Suprapubic skin (tissue), 4 donors: Measurements from ENCODE around the gene DUOX1. TPM values are rescaled to one million over a fixed set of nuclear protein-coding genes. Genes with fewer than 3 reads are reported as not detected.
A peak's percentile ranks its signal among the peaks of the same experiment; 100 is the strongest.
"Not testable (repeated sequence)": the region's sequence is repeated elsewhere in the genome, so short reads cannot be mapped to it uniquely, and the experiment has no call there.

ENCODE experiments used
- DNase-seq, 2 donors: peaks; one replicate each; pipeline ENCODE4 v3.0.0-alpha.2; 2019; ENCODE audit warnings: low spot score in 2 of 2
- H3K27ac ChIP-seq: fragments of 200-600 bp; sonication (generic); one replicate; pipeline ENCODE4 v1.5.1; 2019
- H3K27me3 ChIP-seq: fragments of 200-600 bp; sonication (generic); one replicate; pipeline ENCODE4 v1.5.1; 2019
- H3K36me3 ChIP-seq: fragments of 200-600 bp; sonication (generic); one replicate; pipeline ENCODE4 v1.5.1; 2019
- H3K4me1 ChIP-seq: fragments of 200-600 bp; sonication (generic); one replicate; pipeline ENCODE4 v1.5.1; 2019
- H3K4me3 ChIP-seq: fragments of 200-600 bp; sonication (generic); one replicate; pipeline ENCODE4 v1.5.1; 2019; ENCODE audit warnings: mild to moderate bottlenecking
- H3K9me3 ChIP-seq: fragments of 200-600 bp; sonication (generic); one replicate; pipeline ENCODE4 v1.5.1; 2019
- CTCF ChIP-seq, 2 donors: fragments of 200-600 bp in 1 of 2; fragments of 450-650 bp in 1 of 2; sonication (generic) in 1 of 2; IDR thresholded peaks; one replicate each; pipeline ENCODE4 v1.5.1; 2016 to 2019; ENCODE audit warnings: antibody characterized with exemption in 2 of 2, mild to moderate bottlenecking in 1 of 2, moderate library complexity in 1 of 2
- EP300 ChIP-seq: sonication (generic); formaldehyde crosslinking; IDR thresholded peaks from one replicate; pipeline ENCODE4 v1.6.1; 2017; ENCODE audit warnings: antibody characterized with exemption
- POLR2A ChIP-seq, 2 donors: fragments of 450-650 bp; IDR thresholded peaks; one replicate each; pipeline ENCODE4 v1.6.1; 2017; ENCODE audit warnings: antibody characterized with exemption in 2 of 2, mild to moderate bottlenecking in 2 of 2, moderate library complexity in 2 of 2
- POLR2AphosphoS5 ChIP-seq, 3 donors: sonication (generic); formaldehyde crosslinking; IDR thresholded peaks; one replicate each; pipeline ENCODE4 v1.6.1; 2017; ENCODE audit warnings: antibody characterized with exemption in 3 of 3
- WGBS: methylation state at CpG from one replicate; pipeline ENCODE4 v1.1.5; 2018; 5-methylcytosine and 5-hydroxymethylcytosine counted together
- total RNA-seq, 4 donors: library from RNA; depleted of rRNA; stranded (reverse); fragments of >200 nt; gene quantifications; one replicate each; pipeline ENCODE4 v1.1.0, GENCODE V29; 2016

DUOX1 gene
- total RNA-seq, 4 donors from 2014 or later = 87.2 to 246 (median 165) TPM

DNA sequence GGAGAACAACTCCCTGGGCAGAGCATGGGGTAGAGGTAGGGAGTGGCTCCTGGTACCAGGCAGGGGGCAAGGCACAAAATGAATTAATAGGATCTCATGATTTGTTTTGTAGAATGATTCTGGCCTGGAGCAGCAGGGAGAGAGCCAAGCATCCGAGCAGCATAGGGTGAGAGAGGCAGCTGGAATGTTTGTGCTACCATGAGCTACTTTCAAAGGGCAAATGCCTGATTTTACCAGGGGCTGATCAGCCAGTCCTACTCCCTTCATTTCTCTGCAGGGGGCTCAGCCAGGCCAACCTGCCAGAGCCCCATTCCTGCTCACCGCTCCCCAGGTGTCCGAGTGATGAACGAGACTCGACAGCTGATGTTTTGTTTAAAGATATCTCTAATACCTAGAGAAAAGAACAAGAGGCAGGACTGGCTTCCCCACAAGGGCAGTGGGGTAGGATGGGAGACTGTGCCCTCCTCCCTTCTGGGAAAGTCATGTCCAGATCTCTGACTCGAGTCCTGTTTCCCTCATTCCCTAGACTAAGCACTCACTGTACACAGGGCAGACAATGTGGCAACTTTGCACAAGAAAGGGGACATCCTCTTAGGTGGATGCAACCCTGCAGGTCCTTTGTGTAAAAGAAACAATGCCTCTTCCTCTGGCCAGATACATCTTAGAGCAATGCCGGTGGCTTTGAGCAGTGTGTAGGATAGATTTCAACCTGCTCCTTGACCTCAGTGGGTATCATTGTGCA lies 28.7 kb upstream of the DUOX1 start:
- WGBS = 83% methylated on average over 7 of the region's 7 CpGs
- Histone ChIP-seq H3K27me3 (no peaks in the 10 kb centered on the region), H3K36me3 (no peaks in the 10 kb centered on the region), H3K4me1 (no peaks in the 10 kb centered on the region), H3K27ac (no peak overlapping the region), H3K4me3 (no peak overlapping the region), H3K9me3 (no peaks in the 10 kb centered on the region)
- TF ChIP-seq EP300 (no peak), CTCF (IDR thresholded peaks at IDR 0.05) (no peak), POLR2A (IDR thresholded peaks at IDR 0.05) (no peak), POLR2AphosphoS5 (IDR thresholded peaks at IDR 0.05) (no peak)
- DNase-seq = no peak

- Histone ChIP-seq H3K4me1 (no peaks in the 10 kb centered on the region), H3K9me3 (no peaks in the 10 kb centered on the region), H3K4me3 (no peak overlapping the region), H3K36me3 (no peaks in the 10 kb centered on the region), H3K27me3 (peaks cover 2% of the 10 kb centered on the region), H3K27ac (no peak overlapping the region)
- DNase-seq = peak in 1 of 2 donors; percentile 41
- 91% methylated on average over 12 of the region's 12 CpGs for WGBS
- TF ChIP-seq CTCF (IDR thresholded peaks at IDR 0.05) (no peak), POLR2AphosphoS5 (IDR thresholded peaks at IDR 0.05) (no peak), POLR2A (IDR thresholded peaks at IDR 0.05) (no peak), EP300 (no peak)
Observed at GRCh38 chr15:45101749-45102148, 28.0 kb upstream of the DUOX1 start.

- TF ChIP-seq POLR2A (IDR thresholded peaks at IDR 0.05) (no peak), POLR2AphosphoS5 (IDR thresholded peaks at IDR 0.05) (no peak)
- Histone ChIP-seq H3K27ac (no peak overlapping the region), H3K27me3 (peaks cover 3% of the 10 kb centered on the region), H3K36me3 (no peaks in the 10 kb centered on the region), H3K4me3 (no peak overlapping the region), H3K9me3 (no peaks in the 10 kb centered on the region), H3K4me1 (no peaks in the 10 kb centered on the region)
- DNase-seq = peak in 1 of 2 donors; percentile 51
- WGBS = 75% methylated on average over 4 of the region's 6 CpGs
Observed at GRCh38 chr15:45102226-45102625, 27.6 kb upstream of the DUOX1 start.

DNA sequence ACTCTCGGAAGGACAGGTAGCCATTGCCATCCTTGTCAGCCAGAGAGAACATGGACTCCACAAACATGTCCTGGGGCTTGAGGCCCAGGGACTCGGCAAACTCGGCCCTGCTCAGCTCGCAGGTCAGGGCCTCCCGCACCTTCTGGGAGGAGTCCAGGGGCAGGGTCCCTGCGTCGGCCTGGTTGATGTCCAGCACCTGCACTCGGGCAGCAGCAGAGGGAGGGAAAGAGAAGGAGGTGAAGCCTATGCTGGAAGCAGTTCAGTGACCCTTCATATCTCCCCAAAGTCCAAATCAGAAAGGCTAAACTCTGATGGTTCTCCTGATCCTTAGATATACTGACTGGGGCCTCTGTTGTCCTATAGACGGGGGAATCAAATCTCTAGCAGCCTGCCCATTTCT lies 25.6 kb upstream of the DUOX1 start:
- H3K27ac ChIP-seq, DNase-seq: not testable (repeated sequence)
- WGBS = 88% methylated on average over 9 of the region's 9 CpGs

DNA sequence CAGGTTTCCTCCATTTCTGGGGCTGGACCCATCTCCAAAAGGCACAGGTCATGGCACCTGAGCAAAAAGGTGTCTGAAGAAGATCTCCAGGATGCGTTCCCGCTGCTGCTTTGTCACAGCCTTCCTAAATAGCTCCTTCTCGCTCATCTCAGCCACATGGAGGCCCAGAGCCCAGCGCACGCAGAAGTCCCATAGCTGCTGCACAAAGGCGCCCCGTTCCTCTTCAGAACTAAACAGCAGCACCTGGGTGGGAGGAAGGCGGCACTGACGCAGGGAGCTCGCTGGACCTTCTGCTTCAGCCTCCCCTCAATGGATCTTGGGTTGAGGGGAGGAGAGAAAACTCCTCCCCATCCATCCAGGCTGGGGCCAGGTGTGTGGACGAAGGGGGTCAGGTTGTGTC lies 24.2 kb upstream of the DUOX1 start:
- TF ChIP-seq CTCF (IDR thresholded peaks at IDR 0.05) (no peak), POLR2A (IDR thresholded peaks at IDR 0.05) (no peak), POLR2AphosphoS5 (IDR thresholded peaks at IDR 0.05) (no peak), EP300 (no peak)
- WGBS = 92% methylated on average over 8 of the region's 11 CpGs
- peak in 1 of 2 donors; percentile 55 for DNase-seq

More for the DNA sequence above, 25.6 kb upstream of the DUOX1 start:
- H3K9me3 ChIP-seq, H3K4me3 ChIP-seq, H3K4me1 ChIP-seq, H3K36me3 ChIP-seq: not testable (repeated sequence)
- peaks cover 11% of the 10 kb centered on the region for H3K27me3 ChIP-seq

DNA sequence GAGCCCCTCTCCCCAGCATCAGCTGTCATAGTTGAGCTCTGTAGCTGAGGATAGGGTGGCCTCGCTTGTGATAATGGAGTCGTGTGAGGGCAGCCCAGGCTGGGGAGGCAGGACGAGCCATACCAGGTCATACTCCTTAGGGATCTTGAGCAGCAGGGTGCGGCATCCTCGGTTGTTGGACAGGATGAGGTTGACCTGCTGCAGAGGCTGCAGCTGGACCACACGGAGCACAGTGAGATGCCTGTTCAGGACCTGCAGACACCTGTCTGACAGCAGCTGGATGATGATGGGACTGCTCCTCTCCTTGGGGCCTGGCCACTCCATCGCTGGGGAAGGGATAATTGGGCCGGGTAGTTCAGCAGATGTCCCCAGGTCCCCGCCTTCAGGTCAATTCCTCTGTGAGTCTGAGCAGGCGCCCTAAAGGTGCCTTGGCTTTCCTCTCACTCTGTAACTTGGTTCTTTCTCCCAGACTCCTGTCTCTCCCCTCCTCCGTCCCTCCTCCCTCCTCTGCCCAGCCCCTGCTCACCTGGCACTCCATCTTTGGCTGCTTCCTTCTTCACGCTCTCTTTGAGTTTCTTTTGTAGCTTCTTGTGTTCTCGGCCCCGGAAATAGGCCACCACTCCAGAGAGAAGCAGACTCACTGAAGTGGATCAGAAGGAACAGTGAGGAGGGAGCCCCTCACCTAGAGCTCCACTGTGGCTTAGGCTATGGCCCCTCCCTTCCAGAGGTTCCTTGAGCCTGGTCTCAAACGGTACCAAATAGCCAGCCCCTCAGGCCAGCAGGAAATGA lies 23.6 kb upstream of the DUOX1 start:
- DNase-seq = peak in 1 of 2 donors; percentile 44
- Histone ChIP-seq H3K4me3 (no peak overlapping the region), H3K27ac (no peak overlapping the region), H3K27me3 (peaks cover 27% of the 10 kb centered on the region), H3K36me3 (no peaks in the 10 kb centered on the region), H3K4me1 (no peaks in the 10 kb centered on the region), H3K9me3 (no peaks in the 10 kb centered on the region)
- TF ChIP-seq EP300 = no peak
- no peak for TF ChIP-seq POLR2AphosphoS5 (IDR thresholded peaks at IDR 0.05)
- no peak for TF ChIP-seq POLR2A (IDR thresholded peaks at IDR 0.05)
- no peak for TF ChIP-seq CTCF (IDR thresholded peaks at IDR 0.05)
- WGBS = 84% methylated on average over 15 of the region's 15 CpGs

More for the DNA sequence above, 24.2 kb upstream of the DUOX1 start:
- Histone ChIP-seq H3K4me3 (no peak overlapping the region), H3K27ac (no peak overlapping the region), H3K36me3 (no peaks in the 10 kb centered on the region), H3K4me1 (no peaks in the 10 kb centered on the region), H3K9me3 (no peaks in the 10 kb centered on the region), H3K27me3 (peaks cover 24% of the 10 kb centered on the region)
